DMS114 treated with DMSO at 0.1 percent for 48 hours (cell line): ENCODE data around the gene PPP1R3C.

Experiments used
- DNase-seq: peaks from one replicate; lab custom pipeline; 2025; ENCODE audit not compliant: unreplicated experiment; lab: John Stamatoyannopoulos, UW

The PPP1R3C gene

DNA sequence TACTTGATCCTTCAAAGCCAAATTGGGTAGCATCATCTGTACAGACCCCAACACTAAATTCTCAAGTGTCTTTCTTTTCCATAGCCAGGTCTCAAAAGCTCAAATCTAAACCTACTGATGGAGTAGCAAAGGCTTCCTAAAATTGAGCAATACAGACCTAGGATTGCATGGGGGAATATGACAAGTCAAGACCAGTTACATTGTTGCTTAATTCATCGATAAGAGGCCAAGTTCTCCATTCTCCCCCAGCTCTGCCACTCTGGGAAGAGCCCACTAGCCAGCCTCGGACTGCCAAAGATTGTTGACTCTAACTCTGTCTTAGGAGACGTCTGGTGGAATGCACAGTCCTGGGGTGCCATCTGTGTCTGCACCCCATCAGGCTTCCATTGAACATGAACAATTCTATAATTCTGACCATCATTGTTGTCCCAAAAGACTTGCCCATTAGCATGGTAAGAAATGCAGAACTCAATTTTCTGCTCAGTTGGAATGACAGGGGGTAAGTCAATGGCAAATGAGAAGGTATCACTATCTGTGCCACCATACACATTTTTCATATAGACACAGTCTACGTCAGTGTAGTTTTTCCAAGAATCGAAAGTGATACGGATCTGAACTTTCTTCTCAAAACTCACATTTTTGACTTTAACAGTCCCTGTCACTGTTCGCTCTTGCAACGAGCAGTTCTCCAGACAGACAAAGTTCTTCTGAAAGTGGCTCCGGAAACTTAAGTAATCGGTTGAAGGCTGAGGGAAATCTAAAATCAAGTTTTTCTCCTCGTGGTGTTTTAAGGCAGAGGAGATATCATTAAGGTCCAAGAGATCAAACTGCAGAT lies 2.9 kb downstream of the PPP1R3C start:
- no peak for DNase-seq

DNA sequence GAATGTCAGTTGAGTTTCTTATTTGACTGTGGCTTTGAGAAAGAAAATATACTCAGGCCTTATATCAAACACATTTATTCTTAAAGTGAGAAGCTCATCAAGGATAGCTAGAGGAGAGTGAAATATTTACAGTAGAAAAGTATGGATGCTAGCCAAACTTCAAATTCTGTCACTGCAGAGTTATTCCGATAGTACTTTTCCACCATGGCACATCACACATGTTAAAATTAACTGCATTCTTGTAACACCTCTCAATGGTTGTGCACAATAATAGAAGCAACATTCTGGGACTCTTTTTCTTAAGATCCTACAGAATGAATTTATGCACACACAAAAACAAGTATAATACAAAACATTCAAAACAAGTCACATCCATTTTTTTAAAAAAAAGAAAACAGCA lies 4.5 kb downstream of the PPP1R3C start:
- DNase-seq, result no peak

DNA sequence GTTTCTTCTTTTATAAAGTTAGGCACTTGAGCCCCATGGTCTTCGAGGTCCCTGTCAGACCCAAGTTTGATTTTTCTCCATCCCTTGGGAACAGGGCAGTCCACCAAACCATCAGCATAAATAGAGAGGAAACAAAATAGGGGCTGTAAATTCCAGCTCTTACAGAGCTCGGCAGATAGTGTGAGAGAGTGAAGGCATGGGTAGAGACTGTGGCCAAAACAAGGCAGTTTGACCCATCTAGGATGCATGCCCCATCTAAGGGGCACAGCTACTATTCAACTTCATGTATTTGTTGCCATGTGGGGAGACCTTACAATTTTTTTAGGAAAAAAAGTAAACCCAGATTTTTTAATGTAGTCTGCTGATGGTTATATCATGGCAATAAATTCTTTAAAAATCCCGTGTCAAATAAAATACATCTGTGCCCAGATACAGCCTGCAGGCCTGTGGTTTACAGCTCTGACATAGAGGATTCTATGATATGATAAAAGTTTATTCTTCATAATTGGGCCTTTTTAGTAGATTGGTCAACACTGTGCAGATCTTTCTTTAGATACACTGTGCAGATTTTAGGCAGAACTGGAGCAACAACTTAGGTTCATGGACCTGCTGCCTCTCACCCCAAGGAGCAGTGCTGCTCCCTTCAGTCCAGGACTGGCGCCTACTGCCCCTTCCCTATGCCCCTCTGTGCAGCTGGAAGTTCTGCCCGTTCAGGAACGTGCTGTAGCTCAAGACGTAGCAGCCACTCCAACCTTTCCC lies 5.3 kb downstream of the PPP1R3C start:
- no peak for DNase-seq

DNA sequence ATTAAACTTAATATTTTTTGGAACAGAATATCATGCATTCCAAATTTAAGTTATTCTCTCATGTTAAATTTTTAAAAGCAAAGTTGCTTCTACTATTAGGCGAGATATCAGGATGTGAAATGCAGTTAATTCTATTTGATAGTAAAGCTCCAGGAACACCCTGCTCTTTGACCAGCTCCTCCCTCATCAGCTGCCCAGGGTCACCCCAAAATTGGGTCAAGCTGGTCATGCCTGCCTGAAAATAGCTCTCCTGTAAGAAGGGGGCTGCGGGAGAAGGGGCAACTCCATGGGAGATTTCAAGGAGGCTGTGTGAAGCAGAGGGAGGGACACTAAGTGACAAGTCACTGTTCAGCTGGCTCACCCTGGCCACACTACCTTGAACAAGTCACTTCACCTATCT lies 5.9 kb downstream of the PPP1R3C start:
- DNase-seq, result no peak

DNA sequence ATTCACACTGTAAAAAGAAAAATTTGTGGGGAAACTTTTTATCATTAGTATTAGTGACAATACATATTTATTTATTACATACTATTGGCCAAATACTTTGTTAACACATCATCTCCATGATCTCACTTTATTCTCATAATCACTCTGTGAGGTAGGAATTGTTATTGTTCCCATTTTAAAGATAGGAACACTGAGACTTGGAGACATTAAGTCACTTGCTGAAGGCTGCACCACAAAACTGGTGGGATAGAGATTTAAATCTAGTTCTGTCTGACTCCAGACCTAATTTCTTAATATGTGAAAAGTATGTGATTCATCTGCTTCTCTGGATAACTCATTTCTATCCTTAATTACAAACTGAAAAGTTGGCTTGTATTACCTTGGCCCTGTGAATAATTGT lies 8.2 kb downstream of the PPP1R3C start:
- no peak for DNase-seq

DNA sequence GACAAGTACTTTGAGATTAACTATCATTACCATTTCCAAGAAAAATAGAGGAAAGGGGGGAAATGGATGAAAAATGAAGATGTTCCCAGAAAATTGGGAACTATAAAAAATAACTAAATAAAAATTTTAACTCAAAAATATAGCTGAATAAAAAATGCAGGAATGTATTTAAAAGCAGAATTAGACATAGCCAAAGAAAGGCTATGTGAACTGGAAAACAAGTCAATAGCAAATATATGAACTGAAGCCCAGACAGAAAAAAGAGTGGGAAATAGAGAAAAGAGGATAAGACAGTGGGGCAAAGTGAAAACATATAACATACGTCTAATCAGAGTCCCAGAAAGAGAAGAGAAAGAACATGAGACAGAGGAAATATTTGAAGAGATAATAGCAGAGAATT lies 10.3 kb downstream of the PPP1R3C start:
- DNase-seq, result no peak

DNA sequence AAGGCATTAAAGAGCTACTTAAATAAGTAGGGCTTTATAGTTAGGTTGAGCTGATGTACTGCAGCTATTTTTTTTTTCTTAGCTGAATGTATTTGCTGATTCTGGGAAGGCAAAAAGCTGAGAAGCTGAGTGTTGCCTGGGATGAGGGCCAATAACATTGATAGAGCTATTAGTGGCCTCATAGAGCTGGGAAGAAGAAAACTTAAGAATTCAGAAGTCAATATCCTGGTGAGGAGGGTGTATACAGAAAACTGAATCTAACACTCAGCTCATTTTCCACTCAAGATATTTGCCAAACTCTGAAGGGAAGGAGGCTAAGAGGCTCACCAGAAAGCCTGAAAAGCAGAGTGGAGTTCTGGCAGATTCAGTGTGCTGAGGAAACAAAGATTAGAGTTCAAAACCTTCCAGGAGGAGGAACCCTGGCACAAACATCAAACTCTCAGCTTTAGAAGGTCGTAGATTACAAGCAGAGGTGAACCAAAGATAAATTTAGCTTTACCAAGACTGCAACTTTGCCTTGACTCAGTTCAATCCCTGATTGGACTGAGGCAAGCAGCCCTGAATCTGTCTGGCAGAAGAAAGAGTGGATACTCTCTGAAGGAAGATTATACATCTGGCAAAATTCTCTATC lies 11.3 kb downstream of the PPP1R3C start:
- no peak for DNase-seq

DNA sequence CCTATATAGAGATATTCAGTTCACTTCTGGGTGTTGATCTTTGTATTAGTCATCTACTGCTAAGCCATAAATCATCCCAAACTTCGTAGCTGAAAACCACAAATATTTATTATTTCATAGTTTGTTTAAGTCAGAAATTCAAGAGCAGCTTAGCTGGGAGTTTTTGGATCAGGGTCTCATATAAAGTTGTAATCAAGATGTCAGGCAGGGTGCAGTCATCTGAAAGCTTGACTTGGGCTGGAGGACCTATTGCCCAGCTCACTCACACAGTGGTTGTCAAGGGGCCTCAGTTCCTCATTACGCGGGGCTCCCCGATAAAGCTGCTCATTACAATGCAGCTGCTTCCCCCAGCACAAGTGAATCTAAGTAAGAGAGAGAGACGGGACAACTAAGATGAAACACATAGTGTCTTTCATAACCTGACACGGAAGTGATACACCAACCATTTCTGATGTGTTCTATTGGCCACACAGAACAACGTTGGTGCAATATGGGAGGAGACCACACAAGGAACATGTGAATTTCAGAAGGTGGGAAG lies 15.7 kb downstream of the PPP1R3C start:
- DNase-seq, result no peak

DNA sequence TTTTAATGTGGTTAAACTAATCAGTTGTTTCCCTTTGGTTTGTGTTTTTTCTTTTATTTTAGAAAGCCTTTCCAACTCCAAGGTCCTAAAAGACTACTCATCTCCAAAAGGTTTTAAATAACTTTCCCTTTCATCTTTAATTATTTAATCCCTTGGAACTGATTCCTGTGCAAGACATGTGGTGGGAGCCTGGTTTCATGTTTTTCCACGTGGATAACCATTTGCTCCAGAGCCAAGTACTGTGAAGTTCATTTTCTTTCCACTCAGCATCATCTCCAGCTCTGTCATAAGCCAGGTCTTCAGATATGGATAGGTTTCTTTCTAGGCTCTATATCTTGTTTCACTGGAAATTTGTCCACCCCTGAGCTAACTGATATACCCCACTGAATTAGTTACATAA lies 16.7 kb downstream of the PPP1R3C start:
- no peak for DNase-seq

DNA sequence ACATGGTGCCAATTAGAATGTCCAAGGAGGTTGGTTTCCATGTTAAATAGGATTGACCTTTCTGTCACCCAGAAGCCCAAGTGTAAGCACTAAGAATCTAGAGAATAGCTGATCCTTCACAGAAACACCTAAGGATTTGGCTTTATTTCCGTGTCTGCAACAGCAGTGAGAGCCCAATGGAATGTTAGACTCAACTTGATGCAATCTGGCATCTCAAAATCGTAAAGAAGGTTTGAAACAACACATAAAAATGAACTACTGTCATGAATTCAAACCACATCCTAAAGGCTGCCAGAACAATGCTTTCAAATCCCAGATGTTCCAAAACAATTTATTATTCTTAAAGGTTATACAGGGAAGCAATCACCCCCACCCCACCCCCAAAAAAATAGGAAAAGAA lies 18.6 kb downstream of the PPP1R3C start:
- no peak for DNase-seq

DNA sequence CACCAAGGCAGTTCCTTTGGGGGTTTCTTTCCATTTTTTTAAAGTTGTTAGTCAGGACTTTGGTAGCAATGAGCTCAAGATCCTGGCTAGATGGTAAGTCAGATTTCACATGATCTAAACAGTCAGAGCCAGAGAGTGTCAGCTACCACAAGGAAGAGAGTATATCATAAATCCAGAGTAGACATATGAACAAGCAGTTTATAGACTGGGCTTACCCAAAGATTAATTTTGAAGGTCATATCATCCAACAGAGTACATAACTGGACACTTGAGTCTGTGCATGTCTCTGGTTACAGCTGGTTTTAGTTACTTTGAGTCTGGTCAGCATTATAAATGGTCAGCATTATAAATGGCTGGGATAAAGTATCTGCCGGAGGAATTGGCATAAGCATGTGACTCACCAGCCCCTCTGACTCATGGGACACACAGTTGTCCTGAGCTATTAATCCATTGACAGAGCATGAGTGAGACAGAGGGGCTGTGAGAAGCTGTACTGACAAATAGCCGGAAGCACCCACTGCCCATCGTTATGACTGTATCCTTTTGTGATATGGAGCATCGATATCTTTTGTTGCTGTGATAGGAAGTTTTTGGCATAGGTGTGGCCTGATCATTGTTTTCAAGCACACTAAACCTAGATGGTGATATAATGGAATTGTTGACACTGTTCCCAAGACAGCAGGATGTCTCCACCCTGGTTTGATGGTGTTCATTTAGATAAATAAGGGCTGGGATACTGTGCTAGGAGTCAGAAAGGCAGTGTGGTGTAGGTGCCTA lies 19.3 kb downstream of the PPP1R3C start:
- DNase-seq, result no peak

DNA sequence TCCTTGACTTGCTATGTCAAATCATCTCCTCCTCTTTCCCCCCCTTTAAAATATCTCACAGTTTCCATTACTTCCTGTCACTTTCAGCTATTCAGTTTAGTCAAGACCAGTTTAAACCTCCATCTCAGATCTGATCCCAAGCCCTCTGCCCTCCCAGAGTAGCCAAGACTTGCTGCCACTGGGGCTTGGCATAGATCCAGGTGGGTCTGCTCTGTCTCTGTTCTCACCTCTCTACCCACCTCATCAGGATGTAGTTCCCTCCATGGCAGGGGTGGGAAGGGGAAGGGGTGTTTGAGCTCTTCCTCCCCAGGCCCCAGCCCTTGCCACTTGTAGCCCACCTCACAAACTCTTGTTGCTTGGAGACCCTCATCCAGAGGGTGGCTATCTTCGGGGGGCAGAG lies 22.0 kb downstream of the PPP1R3C start:
- no peak for DNase-seq

DNA sequence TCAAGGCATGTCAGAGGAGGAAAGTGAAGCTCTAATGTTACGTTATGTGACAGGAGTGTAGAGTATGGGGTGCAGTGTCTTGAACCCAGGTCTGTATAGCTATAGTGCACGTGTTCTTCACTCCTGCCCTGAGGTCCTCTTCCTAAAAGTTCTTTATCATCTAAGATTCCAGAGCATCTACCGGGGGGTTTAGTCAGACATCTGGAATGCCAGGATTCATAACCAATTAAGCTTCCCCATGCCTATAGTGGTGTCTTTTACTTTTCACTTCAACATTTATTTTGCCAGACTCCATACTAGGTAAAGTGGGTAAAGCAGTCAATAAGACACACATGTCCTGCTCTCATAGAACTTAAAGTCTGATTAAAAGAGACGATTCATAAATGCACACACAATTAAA lies 22.4 kb downstream of the PPP1R3C start:
- no peak for DNase-seq

DNA sequence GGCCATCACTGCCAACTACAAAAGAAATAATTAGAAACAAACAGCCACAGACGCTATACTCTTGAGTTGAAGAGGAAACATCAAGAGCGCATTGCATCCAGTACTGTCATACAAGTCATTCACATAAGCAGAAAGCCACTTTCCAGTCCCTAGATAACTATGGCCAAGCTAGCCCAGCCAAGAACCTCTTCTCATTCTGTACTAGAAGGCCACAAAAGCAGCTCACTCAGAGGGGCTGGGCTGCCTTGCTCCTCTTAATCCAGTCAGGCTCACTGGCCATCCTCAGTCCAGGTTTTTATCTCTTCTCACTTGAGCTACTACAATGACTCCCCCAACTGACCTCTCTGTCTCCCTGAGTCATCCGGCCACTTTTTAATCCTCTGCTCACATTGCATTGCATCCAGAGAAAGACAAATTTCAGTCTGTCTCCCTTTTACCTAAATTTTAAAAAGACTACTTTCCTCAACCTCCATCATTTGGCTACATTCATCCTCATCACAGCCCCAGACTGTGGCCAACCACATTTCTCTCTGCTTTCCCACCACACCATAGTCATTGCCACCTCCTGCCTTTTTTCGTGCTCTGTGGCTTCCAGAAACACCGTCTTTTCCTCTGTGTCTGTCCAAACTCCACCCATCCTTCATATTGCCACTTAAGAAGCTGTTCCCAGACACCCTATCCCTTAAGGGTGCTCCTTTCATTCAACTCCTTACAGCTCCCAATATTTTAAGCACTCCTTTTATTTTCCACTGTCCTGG lies 25.0 kb downstream of the PPP1R3C start:
- DNase-seq, result no peak

DNA sequence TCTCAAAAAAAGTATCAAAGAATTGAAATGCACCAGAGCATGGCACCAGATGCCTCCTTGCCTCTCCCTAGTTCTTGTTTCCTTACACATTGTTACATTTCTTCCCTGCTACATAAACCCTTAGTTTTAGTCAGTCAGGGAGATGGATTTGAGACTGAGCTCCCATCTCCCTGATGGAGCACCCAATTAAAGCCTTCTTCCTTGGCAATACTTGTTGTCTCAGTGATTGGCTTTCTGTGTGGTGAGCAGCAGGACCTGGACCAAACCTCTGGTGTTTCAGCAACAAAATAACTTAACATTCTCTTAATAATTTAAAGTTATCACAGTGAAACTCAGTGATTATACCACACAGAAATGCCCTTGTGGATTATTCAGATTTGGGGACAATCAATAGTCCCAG lies 26.9 kb downstream of the PPP1R3C start:
- no peak for DNase-seq

DNA sequence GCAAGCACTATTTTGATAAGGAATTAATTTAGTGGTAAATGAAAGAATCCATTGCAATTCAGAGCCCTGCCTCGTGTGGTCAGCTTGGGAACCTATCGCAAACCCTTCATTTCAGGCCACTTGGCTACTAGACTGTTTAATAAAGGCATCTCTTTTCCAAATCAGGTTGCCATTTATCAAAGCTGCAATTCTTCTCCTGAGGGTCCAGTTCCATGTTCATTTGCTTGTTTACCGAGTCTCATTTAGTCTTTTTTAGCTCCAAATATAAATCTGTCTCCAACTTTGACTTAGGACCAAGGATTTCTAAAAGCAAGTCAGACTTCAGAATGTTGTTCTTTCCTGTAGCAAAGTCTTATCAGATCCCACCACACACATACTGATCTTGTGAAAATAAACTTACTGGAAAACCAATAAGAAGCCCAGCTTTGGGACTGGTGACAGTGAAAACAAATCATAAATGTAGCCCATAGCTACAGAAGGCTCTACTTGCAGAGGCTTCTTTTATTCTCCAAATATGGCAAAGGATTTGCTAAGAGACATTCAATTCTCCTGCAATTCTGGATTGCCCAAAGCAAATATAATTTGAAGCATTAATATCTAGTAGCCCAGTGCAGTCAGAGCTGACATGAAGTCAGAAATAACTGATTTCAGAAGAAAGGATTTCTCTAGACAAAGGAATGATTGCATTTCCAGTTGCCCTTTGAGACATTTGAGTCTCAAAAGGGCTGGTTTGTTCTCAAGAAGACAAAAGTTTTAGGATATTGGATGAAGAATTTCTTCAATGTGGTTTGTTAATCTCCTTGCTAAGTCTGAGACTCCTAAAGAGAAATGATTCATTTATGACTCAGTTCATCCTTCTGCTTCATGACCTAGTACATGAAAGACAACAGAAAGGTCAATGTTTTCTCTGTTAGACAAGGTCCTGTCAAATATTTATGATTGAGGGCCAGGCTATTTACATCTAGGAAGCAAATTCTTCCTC lies 28.0 kb downstream of the PPP1R3C start:
- no peak for DNase-seq

DNA sequence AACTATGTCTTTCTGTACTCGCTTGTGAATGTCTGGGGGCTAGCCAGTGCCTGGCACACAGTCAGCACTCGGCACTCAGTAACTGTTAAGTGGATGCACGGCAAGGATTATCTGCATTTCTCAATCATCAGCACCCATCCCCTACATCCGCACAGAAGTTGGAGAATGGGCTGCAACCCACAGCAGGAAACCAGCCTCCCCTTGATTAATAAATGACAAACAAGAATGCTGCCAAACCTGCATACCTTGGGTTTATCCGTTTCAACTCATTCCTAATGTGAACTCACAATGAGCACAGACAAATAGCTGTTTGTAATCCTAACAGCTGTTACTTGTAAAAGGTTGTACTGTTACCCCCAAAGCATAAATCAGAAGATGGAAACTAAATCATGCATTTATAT lies 28.9 kb downstream of the PPP1R3C start:
- DNase-seq, result no peak

DNA sequence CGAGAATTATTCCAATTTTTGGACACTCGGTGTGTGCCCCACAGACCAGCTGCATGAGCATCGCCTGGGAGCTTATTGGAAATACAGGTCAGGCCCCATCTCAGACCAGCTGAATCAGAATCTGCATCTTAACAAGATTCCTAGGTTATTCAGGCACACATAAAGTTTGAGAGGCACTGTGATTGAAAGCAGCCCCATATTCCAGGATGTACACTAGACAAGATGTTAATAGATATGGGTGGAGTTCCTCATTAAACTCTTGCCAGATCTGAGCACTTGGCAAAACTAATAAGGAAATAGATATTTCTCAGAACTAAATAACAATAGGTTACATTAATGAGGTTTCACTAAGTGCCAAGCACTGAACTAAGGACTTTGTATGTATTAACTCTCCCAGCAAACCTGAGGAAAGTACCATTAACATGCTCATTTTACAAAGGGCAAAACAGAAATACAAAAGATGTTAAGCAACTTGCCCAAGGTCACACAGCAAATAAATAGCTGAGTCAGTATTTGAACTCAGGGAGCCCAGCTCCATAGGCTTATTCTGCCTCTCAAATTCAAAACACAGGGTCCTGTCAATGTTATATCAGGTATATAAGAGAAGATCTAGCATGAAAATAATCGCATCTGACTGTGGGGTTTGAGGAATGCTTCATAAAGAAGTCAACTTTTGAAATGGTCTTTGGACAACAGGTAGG lies 29.9 kb downstream of the PPP1R3C start:
- no peak for DNase-seq

DNA sequence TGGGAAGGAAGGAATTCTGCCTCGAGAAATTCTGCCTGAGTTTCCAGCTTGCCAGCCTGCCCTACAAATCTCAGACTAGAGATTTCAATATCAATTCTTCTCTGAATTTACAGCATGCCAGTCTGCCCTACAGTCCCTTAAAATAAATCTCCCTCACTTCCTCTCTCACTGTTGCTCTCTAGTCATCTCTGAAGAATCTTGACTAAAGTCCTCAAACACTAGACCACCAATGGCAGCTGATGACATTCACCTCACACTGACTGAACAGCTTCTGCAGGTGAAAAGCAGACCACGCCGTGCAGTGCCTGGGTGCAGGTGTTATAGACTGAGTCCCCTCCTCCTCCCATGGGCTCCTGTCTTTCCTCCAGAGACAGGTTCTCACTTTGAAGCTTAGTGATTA lies 30.4 kb downstream of the PPP1R3C start:
- DNase-seq, result no peak
